ENCODE data around the gene OR2M4.
"Not testable (repeated sequence)": the region's sequence is repeated elsewhere in the genome, so short reads cannot be mapped to it uniquely, and the experiment has no call there.

The OR2M4 gene

GRCh38 chr1:248259309-248259708, 28.1 kb downstream of the OR2M4 start:
- H3K4me3 ChIP-seq (ENCODE audit: low read depth, low read length); H3K27ac ChIP-seq (ENCODE audit: low read depth, low read length); H3K4me1 ChIP-seq (ENCODE audit: control insufficient read depth, insufficient read depth, low read length, unreplicated experiment); H2AFZ ChIP-seq (ENCODE audit: low read length, unreplicated experiment); H3K36me3 ChIP-seq (ENCODE audit: insufficient read depth, low read length); H3K79me2 ChIP-seq (ENCODE audit: control insufficient read depth, insufficient read depth, low read length, unreplicated experiment); H3K27me3 ChIP-seq (ENCODE audit: insufficient read depth, low read length): not testable (repeated sequence)

DNA sequence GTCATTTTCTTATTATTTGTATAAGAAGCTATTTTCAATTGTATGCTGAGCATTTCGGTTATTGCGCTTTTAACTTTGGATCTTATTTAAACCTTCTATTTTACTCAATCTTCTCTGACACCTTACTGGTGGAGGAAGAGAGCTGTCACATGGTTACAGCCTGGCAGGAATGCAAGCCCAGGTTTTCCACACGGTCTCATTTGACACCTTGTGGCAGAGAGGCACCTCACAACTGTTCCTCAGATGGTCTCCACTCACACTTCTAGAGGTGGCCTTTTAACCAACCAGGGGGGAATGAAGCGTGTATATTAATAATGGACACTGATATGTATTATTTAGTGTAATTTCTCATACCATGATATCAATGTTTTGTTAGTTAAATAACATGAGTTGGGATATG, 37.0 kb downstream of the OR2M4 start:
- H3K4me3 ChIP-seq (ENCODE audit: low read depth, low read length) = no peak overlapping the region
- no peaks in the 10 kb centered on the region for H3K4me1 ChIP-seq (ENCODE audit: control insufficient read depth, insufficient read depth, low read length, unreplicated experiment)
- H3K79me2 ChIP-seq (ENCODE audit: control insufficient read depth, insufficient read depth, low read length, unreplicated experiment) = no peaks in the 10 kb centered on the region
- H3K27me3 ChIP-seq (ENCODE audit: insufficient read depth, low read length) = no peaks in the 10 kb centered on the region
- no peak overlapping the region for H2AFZ ChIP-seq (ENCODE audit: low read length, unreplicated experiment)
- no peaks in the 10 kb centered on the region for H3K36me3 ChIP-seq (ENCODE audit: insufficient read depth, low read length)
- H3K27ac ChIP-seq (ENCODE audit: low read depth, low read length) = no peak overlapping the region

GRCh38 chr1:248273225-248273624, 42.0 kb downstream of the OR2M4 start:
- not testable (repeated sequence) for H3K27ac ChIP-seq (ENCODE audit: low read depth, low read length); H3K4me1 ChIP-seq (ENCODE audit: control insufficient read depth, insufficient read depth, low read length, unreplicated experiment); H3K36me3 ChIP-seq (ENCODE audit: insufficient read depth, low read length); H3K4me3 ChIP-seq (ENCODE audit: low read depth, low read length); H3K79me2 ChIP-seq (ENCODE audit: control insufficient read depth, insufficient read depth, low read length, unreplicated experiment); H2AFZ ChIP-seq (ENCODE audit: low read length, unreplicated experiment); H3K27me3 ChIP-seq (ENCODE audit: insufficient read depth, low read length)

GRCh38 chr1:248277876-248278275, 46.7 kb downstream of the OR2M4 start, which contains the start of gene OR2T33:
Gene OR2T33, minus strand, starts transcription at chr1:248277976. Its CDS starts 4,162 bp downstream, at chr1:248273814.
- Histone ChIP-seq H3K79me2 (ENCODE audit: control insufficient read depth, insufficient read depth, low read length, unreplicated experiment) (no peaks in the 10 kb centered on the region), H3K4me3 (ENCODE audit: low read depth, low read length) (no peak within 1 kb of the TSS), H3K36me3 (ENCODE audit: insufficient read depth, low read length) (no peaks in the 10 kb centered on the region), H3K4me1 (ENCODE audit: control insufficient read depth, insufficient read depth, low read length, unreplicated experiment) (no peaks in the 10 kb centered on the region), H2AFZ (ENCODE audit: low read length, unreplicated experiment) (no peak within 1 kb of the TSS), H3K27ac (ENCODE audit: low read depth, low read length) (no peak within 1 kb of the TSS), H3K27me3 (ENCODE audit: insufficient read depth, low read length) (no peaks in the 10 kb centered on the region)

GRCh38 chr1:248288391-248288790, 57.2 kb downstream of the OR2M4 start:
- Histone ChIP-seq H3K36me3 (ENCODE audit: insufficient read depth, low read length) (no peaks in the 10 kb centered on the region), H2AFZ (ENCODE audit: low read length, unreplicated experiment) (no peak overlapping the region), H3K4me1 (ENCODE audit: control insufficient read depth, insufficient read depth, low read length, unreplicated experiment) (no peaks in the 10 kb centered on the region), H3K27ac (ENCODE audit: low read depth, low read length) (no peak overlapping the region), H3K79me2 (ENCODE audit: control insufficient read depth, insufficient read depth, low read length, unreplicated experiment) (no peaks in the 10 kb centered on the region), H3K4me3 (ENCODE audit: low read depth, low read length) (no peak overlapping the region), H3K27me3 (ENCODE audit: insufficient read depth, low read length) (no peaks in the 10 kb centered on the region)

Measured in ACC112 (cell line).